Measurements from ENCODE around the gene ATXN7. TPM values are rescaled to one million over a fixed set of nuclear protein-coding genes. Genes with fewer than 3 reads are reported as not detected.

The ATXN7 gene
- total RNA-seq, 4 donors from 2014 or later: 44.8 to 113 (median 51.0) TPM

- Histone ChIP-seq H3K36me3 (peaks cover 0 to 12% (median 1%) of the 10 kb centered on the region in 4 donors), H3K4me3 (no peak overlapping the region), H3K27ac (no peak overlapping the region), H3K9me3 (no peaks in the 10 kb centered on the region), H3K4me1 (peaks cover 4 to 43% (median 29%) of the 10 kb centered on the region in 4 donors), H3K27me3 (no peaks in the 10 kb centered on the region)
- intact Hi-C loops (cut with DNase I; ENCODE audit: low total_unique reads) (no loop called here), in situ Hi-C loops (cut with MboI; ENCODE audit: low pct_ligation_motif_present in 1 of 4, low pct_unique_long_range_greater_than_20kb in 1 of 4, low sequenced_read_pairs in 3 of 4) (no loop called here)
- TF ChIP-seq CTCF (IDR thresholded peaks at IDR 0.05) (no peak), EP300 (IDR thresholded peaks at IDR 0.05; ENCODE audit: low read depth) (no peak), POLR2A (IDR thresholded peaks at IDR 0.05) (no peak), POLR2AphosphoS5 (IDR thresholded peaks at IDR 0.05) (no peak)
- no peak for DNase-seq
- 74 to 76% methylated on average over 2 to 4 of the region's 4 CpGs for WGBS, 2 donors (ENCODE audit: low coverage in 1 of 2)
Measured at GRCh38 chr3:63977893-63978292, 114.2 kb downstream of the ATXN7 start.

- TF ChIP-seq CTCF (IDR thresholded peaks at IDR 0.05) (no peak), POLR2AphosphoS5 (IDR thresholded peaks at IDR 0.05) (no peak), EP300 (IDR thresholded peaks at IDR 0.05; ENCODE audit: low read depth) (no peak), POLR2A (IDR thresholded peaks at IDR 0.05) (no peak)
- Histone ChIP-seq H3K36me3 (peaks cover 0 to 17% (median 6%) of the 10 kb centered on the region in 4 donors), H3K27ac (peak overlapping the region; percentile 8 to 19 (median 14)), H3K4me3 (no peak overlapping the region), H3K27me3 (no peaks in the 10 kb centered on the region), H3K9me3 (no peaks in the 10 kb centered on the region), H3K4me1 (peaks cover 0 to 43% (median 25%) of the 10 kb centered on the region in 4 donors)
- intact Hi-C loops (cut with DNase I; ENCODE audit: low total_unique reads): no loop called here
- 72 to 75% methylated on average over 11 to 12 of the region's 12 CpGs for WGBS, 2 donors (ENCODE audit: low coverage in 1 of 2)
- no peak for DNase-seq
- in situ Hi-C loops (cut with MboI; ENCODE audit: low pct_ligation_motif_present in 1 of 4, low pct_unique_long_range_greater_than_20kb in 1 of 4, low sequenced_read_pairs in 3 of 4): no loop called here
Measured at GRCh38 chr3:63979093-63979885, 115.6 kb downstream of the ATXN7 start.

GRCh38 chr3:63980019-63980418, 116.4 kb downstream of the ATXN7 start:
- H3K4me1 ChIP-seq: peaks cover 0 to 38% (median 25%) of the 10 kb centered on the region in 4 donors
- TF ChIP-seq EP300 (IDR thresholded peaks at IDR 0.05; ENCODE audit: low read depth): no peak
- TF ChIP-seq POLR2AphosphoS5 (IDR thresholded peaks at IDR 0.05): no peak
- no peak for TF ChIP-seq POLR2A (IDR thresholded peaks at IDR 0.05)
- TF ChIP-seq CTCF (IDR thresholded peaks at IDR 0.05): no peak
- H3K4me3 ChIP-seq: no peak overlapping the region

GRCh38 chr3:63980830-63981498, 117.3 kb downstream of the ATXN7 start:
- TF ChIP-seq EP300 (IDR thresholded peaks at IDR 0.05; ENCODE audit: low read depth) (no peak), POLR2A (IDR thresholded peaks at IDR 0.05) (no peak), POLR2AphosphoS5 (IDR thresholded peaks at IDR 0.05) (no peak), CTCF (IDR thresholded peaks at IDR 0.05) (no peak)
- Histone ChIP-seq H3K27me3 (no peaks in the 10 kb centered on the region), H3K4me3 (no peak overlapping the region), H3K27ac (no peak overlapping the region), H3K36me3 (peaks cover 0 to 32% (median 8%) of the 10 kb centered on the region in 4 donors), H3K4me1 (peaks cover 0 to 32% (median 23%) of the 10 kb centered on the region in 4 donors), H3K9me3 (no peaks in the 10 kb centered on the region)
- DNase-seq: no peak
- in situ Hi-C loops (cut with MboI; ENCODE audit: low pct_ligation_motif_present in 1 of 4, low pct_unique_long_range_greater_than_20kb in 1 of 4, low sequenced_read_pairs in 3 of 4) (no loop called here), intact Hi-C loops (cut with DNase I; ENCODE audit: low total_unique reads) (no loop called here)
- 80% methylated on average over 8 of the region's 8 CpGs; no CpG with 5 or more reads in 1 of the 2 donors for WGBS, 2 donors (ENCODE audit: low coverage in 1 of 2)

More at GRCh38 chr3:63980019-63980418, 116.4 kb downstream of the ATXN7 start:
- in situ Hi-C loops (cut with MboI; ENCODE audit: low pct_ligation_motif_present in 1 of 4, low pct_unique_long_range_greater_than_20kb in 1 of 4, low sequenced_read_pairs in 3 of 4): no loop called here
- intact Hi-C loops (cut with DNase I; ENCODE audit: low total_unique reads): no loop called here
- Histone ChIP-seq H3K27me3 (no peaks in the 10 kb centered on the region), H3K9me3 (no peaks in the 10 kb centered on the region), H3K27ac (peak overlapping the region in 1 of 4 donors; percentile 18), H3K36me3 (peaks cover 0 to 24% (median 8%) of the 10 kb centered on the region in 4 donors)
- no peak for DNase-seq
- WGBS, 2 donors (ENCODE audit: low coverage in 1 of 2): 80 to 93% methylated on average over 2 of the region's 2 CpGs
